Inferior parietal cortex (tissue), 1 donor: Measurements from ENCODE around the gene CBL.
A peak's percentile ranks its signal among the peaks of the same experiment; 100 is the strongest.
"Not testable (repeated sequence)": the region's sequence is repeated elsewhere in the genome, so short reads cannot be mapped to it uniquely, and the experiment has no call there.

Source experiments
- DNase-seq: peaks from one replicate; pipeline ENCODE4 v3.0.0-alpha.2; 2016; ENCODE audit errors: extremely low spot score

CBL gene

DNA sequence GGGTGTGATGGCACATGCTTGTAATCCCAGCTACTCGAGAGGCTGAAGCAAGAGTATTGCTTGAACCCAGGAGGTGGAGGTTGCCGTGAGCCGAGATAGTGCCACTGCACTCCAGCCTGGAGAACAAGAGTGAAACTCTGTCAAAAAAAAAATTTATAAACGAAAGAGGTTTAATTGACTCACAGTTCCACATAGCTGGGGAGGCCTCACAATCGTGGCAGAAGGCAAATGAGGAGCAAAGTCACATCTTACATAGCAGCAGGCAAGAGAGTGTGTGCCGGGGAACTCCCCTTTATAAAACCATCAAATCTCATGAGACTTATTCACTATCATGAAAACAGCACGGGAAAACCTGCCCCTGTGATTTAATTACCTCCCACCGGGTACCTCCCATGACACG lies 21.7 kb upstream of the CBL start:
- not testable (repeated sequence) for DNase-seq

DNA sequence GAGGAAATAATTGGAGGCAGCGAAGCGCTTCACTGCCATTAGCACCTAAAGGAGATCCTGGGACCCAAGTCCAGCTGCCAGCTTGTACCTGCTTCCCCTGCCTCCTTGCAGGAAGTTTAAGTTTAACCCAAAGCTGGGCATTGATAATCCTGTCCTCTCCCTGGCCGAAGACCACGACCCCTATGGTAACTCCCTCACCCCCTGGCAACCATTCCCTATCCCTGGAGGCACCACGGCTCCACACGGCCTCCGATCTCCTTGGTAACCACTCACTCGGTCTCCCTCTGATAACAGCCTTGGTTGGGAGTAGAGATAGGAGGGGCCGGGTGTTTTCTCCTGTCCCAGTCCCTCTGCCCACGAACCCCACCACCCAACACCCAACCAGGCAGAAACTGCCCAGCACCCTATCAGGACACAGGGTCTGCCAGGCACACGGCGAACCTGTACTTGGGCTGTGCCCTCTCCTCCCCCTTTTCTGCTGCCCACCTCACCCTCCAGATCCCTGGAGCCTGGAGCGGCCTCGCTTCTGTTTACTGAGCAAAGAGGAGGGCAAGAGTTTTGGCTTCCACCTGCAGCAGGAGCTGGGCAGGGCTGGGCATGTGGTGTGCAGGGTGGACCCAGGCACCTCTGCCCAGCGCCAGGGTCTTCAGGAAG lies 20.0 kb upstream of the CBL start:
- no peak for DNase-seq

DNA sequence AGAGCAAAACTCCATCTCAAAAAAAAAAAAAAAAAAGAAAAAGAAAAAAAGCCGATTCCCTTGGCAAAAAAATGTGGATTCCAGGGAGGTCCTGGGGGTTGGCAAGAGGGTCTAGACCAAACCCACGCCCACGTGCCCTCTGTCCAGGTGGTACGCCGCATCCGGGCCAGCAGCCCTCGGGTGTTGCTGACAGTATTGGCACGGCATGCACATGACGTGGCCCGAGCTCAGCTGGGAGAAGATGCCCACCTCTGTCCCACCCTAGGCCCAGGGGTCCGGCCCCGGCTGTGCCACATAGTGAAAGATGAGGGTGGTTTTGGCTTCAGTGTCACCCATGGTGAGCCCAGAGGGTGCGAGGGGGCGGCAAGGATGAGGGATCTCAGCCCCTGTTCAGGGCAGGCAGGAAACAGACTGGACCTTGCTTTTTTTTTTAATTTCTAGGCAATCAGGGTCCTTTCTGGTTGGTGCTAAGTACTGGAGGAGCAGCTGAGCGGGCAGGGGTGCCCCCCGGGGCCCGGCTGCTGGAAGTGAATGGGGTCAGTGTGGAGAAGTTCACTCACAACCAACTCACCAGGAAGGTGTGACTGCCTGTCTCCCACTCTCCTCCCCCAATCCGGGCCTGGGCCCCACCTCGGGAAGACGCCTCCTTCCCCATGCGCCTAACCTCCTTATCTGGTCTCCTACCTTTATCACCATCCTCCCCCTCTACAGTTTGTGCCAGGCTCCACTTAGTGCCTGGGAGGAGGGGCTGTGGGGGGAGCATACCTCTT lies 18.8 kb upstream of the CBL start:
- no peak for DNase-seq

DNA sequence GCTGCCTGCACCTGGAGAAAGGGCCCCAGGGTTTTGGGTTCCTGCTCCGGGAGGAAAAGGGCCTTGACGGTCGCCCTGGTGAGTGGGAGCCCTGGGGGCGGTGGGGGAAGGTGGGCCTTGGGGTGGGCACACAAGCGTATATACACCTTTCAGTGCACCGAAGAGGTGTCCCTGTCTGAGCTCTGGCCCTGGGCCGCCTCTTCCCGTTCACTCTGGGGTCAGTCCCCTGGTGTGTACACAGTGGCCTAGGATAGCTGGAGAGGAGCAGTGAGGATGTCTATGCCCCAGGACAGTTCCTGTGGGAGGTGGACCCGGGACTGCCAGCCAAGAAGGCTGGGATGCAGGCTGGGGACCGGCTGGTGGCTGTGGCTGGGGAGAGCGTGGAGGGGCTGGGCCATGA lies 18.1 kb upstream of the CBL start:
- no peak for DNase-seq

DNA sequence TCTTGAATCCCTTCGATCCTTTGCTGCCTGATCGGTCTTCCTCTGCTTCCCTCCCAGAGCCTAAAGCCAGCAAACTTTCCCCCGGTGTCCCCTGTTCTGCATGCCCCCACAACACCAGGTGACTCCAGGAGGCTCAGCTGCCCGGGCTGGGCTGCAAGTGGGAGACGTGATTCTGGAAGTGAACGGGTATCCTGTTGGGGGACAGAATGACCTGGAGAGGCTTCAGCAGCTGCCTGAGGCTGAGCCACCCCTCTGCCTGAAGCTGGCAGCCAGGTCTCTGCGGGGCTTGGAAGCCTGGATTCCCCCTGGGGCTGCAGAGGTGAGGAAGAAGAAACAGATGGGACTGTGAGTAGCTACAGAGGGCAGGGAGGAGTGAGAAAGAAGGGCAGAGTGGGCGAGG lies 17.3 kb upstream of the CBL start:
- no peak for DNase-seq

DNA sequence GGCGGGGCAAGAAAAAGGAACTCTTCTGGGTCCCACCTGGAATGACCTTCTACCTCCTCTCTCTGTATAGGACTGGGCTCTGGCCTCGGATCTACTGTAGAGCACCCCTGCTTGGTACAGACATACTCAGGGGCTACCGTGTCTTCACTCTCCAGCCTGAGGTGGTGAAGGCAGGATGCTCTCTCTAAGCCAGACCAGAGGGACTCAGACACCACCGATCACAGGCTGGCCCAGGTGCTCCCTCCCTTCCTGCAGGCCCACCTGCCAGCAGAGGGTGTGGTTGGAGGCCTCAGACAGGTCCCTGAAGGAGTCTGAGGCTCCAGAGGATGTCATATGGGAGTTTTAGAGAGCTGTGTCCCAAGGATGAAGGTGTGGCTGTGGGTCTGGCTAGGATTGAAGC lies 16.7 kb upstream of the CBL start:
- DNase-seq: no peak

DNA sequence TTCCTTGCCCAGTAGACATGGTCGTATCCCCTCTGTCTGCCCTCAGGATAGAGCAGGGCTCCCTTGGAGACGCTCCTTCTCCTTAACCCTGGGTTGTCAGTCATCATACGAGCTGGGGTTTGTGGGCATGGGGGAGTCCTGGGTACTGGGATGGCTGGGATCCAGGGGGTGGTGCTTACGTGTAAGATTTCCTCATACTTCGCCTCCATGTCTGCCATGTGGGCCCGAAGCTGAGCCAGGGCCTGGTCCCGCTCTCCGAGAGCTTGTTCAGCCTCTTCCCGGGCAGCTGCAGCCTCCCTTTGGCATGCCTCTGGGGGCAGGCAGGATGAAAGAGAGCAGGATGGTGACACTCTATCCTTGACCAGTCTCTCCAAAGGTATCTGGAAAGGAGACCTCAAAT lies 15.6 kb upstream of the CBL start:
- no peak for DNase-seq

DNA sequence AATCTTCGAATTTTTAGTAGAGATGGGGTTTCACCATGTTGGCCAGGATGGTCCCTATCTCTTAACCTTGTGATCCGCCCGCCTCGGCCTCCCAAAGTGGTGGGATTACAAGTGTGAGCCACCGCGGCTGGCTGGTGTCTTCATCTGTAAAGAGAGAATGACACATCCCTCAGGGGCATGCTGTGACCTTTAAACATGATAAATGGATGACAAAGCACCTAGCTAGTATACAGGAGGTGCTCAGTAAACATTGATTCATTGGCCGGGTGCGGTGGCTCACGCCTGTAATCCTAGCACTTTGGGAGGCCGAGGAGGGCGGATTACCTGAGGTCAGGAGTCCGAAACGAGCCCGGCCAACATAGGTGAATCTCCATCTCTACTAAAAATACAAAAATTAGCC lies 14.9 kb upstream of the CBL start:
- not testable (repeated sequence) for DNase-seq

DNA sequence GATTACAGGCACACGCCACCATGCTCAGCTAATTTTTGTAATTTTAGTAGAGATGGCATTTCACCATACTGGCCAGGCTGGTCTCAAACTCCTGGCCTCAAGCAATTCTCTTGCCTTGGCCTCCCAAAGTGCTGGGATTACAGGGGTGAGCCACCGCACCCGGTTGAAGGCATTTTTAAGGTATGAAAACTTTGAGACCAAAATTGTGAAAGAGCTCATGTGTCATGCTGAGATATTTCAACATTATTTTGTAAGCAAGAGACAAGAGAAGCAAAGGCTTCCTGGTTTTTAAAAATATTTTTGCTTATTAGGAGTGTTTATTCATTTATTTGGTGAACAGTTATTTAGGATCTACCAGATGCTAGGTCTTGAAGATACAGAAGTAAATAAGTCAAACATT lies 14.0 kb upstream of the CBL start:
- DNase-seq: no peak

DNA sequence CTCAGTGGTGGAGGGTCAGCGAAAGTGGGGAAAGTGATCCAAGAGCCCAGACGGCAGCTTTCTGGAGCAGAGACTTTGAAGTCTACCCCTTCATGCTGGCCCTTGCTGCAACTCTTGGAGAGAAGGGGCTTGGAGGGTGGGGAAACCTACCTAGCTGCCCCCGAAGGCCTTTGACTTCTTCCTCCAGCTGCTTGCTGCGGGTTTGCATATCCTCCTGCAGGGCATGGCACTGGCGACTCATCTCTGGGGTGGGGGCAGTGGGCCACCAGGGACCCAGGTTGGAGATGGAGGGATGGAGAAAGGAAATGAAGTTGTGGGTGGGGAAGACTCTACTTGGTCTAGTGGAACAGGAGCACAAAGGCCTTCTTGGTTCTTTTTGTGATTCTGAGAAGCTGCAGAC lies 13.1 kb upstream of the CBL start:
- no peak for DNase-seq

DNA sequence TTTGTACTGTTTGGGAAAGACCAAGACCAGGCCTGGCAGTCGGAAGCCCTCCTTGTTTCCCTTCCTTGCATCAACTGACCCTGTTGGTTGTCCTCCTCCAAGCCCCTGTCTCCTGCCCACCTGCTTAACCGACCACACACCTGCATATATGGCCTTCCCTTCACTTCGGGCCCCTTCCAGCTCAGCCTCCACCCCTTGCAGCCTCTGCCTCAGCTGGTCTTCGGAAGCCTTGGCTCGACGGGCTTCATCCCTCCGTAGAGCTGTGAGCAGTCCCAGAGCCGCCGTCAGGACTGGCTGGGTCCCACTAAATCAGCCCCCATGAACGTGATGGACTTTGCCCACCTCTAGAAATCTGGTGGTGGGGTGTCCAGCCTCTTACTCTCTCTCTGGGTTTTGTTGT lies 12.5 kb upstream of the CBL start:
- no peak for DNase-seq

DNA sequence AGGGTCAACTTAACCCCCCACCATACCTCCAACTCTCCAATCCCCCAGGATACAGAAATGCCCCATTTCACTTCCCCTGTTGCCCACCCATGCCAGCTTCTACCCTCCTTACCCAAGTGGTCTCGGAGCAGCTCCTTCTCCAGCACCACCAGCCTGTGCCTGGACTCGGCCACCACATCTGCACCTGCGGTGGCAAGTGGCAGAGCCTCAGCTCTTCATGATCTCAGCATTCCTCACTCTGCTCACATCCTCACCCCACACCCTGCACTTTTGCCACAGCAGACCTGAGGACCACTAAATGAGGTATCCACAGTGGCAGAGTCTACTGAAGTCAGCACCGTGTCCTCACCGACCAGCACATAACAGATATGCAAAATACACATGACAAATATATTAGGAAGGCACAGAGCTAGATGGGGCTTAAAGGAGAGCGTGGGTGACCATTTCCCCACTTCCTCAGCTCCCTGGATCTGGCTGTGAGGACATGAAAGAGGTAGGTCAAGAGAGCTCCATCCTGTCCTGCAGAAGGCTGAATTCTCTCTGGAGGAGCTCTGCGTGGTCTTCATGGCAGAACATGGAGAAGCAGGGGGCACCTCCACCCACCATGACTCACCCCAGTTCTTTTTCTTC lies 11.2 kb upstream of the CBL start:
- DNase-seq: no peak

DNA sequence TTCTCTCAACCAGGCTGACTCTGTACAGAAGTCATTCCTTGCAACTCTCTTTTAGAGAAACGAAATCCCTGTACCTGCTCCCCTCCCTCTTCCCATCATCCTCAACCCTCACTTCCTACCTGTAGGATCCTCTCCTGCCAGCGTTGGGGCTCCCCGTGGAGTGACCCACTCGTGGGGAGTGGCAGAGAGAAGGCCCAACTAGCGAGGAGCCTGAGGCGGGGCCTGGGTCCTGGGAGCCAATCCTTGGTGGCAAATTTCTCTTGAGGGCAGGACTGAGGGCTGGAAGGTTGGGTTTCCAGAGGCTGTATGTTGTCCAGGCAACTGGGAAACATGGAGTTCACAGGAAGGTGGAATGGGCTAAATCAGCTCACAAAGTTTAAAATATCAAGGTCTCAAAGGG lies 10.5 kb upstream of the CBL start:
- DNase-seq: no peak

DNA sequence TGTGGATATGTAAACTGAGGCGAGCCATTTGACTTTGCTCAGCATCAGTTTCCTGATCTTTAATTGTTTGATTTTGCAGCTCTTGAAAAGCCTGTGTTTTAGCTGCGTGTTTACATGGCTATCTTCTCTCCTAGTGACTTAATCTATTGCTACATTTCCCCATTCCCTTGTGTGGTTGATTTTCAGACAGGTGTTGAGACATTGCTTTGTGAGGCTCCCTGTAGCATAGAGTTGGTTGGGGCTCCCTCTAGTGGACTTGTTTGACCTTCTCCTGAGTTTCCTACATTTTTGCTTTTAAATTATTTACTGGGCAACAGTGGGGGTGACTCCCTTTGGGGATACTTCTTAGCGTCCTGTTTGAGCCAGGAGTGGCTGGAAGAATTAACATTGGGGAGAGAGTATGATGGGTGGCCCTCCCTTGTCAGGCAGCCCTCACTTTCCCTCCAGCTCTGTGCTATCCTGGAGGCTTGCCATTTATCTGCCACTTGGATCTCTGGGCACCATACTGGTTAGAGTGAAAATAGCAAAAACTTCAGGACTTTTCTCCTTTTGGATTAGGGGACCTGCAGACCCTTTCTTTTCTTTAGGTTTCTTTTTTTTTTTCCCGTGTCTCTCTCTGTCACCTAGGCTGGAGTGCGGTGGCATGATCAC lies 9.2 kb upstream of the CBL start:
- DNase-seq: peak; percentile 87

DNA sequence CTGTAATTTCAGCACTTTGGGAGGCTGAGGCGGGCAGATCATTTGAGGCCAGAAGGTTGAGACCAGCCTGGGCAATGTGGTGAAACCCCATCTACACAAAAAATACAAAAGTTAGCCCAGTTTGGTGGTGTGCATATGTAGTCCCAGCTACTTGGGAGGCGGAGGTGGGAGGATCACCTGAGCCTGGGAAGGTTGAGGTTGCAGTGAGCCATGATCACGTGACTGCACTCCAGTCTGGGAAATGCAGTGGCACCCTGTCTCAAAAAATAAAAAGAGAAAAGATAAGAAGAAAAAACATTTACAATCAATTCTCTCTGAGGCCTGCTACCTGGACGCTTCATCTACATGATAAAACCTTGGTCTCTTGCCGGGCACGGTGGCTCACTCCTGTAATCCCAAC lies 7.2 kb upstream of the CBL start:
- DNase-seq: no peak

DNA sequence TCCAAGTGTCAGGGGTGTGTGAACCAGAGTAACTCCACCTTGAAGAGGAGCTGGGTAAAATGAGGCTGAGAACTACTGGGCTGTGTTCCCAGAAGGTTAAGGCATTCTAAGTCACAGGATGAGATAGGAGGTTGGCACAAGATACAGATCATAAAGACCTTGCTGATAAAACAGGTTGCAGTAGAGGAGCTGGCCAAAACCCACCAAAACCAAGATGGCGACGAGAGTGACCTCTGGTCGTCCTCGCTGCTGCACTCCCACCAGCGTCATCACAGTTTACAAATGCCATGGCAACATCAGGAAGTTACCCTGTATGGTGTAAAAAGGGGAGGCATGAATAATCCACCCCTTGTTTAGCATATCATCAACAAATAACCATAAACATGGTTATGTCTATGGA lies 4.9 kb upstream of the CBL start:
- not testable (repeated sequence) for DNase-seq

DNA sequence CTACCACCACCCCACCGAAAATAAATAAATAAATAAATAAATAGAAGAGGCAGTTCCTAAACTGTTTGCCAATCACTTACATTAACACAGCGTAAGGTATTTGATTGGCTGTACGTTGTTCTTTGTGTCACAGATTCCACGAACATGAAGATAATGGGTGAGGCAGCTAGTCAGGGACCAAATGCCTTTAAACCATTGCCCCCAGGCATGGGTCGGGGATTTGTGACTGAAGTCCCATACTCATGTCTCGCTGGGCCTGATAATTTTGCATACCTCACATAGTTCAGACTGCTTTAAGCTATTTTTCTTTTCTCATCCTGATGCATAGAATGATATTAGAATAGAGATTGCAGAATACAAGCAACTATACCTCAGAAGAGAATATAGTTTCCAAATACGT lies 3.6 kb upstream of the CBL start:
- no peak for DNase-seq

DNA sequence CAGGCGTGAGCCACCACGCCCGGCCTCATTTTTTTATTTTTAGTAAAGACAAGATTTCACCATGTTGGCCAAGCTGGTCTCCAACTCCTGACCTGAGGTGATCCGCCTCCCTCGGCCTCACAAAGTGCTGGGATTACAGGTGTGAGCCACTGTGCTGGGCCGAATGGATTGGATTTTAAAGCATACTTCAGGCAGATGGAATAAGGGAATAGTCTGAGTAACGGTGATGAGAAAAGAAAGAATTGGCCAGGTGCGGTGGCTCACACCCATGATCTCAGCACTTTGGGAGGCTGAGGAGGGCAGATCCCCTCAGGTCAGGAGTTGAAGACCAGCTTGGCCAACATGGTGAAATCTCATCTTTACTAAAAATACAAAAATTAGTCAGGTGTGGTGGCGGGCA lies 2.1 kb upstream of the CBL start:
- DNase-seq: no peak

DNA sequence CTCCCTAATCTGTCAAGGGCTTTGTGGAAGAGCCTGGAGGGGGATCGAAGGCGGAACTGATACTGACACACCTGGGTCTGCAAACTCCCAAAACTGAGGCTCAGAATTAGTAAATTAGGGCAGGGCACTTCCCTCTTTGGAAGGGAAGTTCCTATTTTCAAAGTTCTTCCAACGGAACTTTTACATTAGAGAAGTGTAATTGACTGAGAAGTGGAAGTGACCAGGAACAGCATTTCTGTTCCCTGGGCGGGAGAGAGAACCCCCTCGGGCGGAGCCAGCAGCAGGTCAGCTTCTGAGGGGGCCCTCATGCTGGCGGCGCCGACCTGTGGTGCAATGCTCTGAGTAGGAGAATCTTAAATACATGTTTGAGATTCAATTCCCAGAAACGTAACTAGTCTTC lies 1.1 kb upstream of the CBL start:
- no peak for DNase-seq

DNA sequence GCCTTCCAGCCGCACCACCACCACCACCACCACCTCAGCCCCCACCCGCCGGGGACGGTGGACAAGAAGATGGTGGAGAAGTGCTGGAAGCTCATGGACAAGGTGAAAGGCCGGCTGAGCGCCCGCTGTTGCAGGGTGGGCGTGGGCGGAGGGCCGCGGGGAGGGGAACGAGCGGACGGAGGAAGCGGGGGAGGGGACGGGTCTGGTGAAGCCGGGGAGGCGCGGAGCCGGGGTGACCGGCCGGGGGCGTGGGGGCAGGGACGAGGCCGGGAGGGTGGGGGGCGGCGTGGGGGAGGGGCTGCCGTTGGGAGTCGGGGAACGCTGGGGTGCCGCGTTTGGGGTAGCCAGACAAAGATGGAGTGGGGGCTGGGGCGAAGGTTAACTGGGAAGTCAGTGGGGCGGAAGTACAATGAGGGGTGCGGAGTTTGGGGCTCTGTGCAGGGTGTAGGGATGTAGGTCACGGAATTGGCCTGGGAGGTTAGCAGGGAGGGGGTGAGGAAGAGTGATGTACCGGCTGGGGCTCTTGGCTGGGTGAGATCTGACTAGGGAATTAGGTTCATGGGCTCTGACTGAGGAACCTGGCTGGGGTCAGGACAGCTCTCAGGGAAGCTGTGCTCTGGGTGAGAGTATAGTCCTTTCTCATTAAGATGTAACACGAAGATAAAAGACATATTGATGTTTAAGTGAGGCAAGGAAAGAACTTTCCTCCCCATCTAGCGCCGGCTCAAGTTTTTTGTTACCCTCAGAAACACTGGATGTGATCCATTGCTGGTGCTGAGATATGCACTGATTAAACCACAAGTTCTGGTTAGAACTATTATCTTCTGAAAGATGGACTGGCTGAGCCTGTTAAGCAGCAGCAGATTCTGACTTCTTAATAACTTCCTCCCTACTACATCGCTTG lies 624 bp downstream of the CBL start:
- no peak for DNase-seq

DNA sequence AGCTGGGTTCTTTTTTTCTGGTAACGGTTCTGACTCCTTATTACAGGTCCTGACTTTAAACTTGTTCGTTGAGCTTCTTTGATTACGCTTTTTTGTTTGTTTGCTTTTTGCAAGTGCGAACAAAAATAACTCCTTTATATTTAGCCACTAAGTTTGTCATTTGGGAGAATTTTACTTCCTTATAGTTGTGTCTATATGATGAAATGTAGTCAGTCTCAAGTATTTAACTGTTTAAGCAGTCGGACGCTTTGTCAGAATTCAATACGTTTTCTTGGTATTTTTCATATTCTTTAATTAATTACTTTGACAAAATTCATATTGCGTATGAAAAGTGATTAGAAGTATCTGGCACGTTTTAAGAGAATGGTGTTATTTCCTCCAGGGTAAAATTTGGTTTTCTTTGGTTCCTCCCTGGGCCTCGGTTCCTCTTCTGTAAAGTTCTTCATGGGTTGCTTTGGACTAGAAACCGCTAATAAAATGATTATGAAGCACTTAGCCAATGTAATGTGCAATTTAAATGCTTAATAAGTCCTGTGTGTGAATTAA lies 1.3 kb downstream of the CBL start:
- DNase-seq: no peak
